Endothelial cell of umbilical vein (primary cell): ENCODE results near the gene CD2BP2. TPM values are rescaled to one million over a fixed set of nuclear protein-coding genes. Genes with fewer than 3 reads are reported as not detected.

Experiments used
- BruUV-seq: library from RNA; stranded (reverse); fragments of 400-500 nt; replicated peaks from 2 replicates; lab custom pipeline; 2021; lab: Mats Ljungman, UMichigan
- CTCF ChIA-PET: fragments of 300-600, 350-600 bp; sonication (Branson Sonifier 250); formaldehyde crosslinking; loops from one replicate; lab custom pipeline; 2021; ENCODE audit warnings: antibody characterized with exemption, inconsistent platforms; lab: Charles Lee
- POLR2A ChIA-PET: fragments of 300-600, 350-600 bp; sonication (Branson Sonifier 250); formaldehyde crosslinking; loops from one replicate; lab custom pipeline; 2021; ENCODE audit warnings: antibody characterized with exemption, inconsistent platforms; lab: Charles Lee
- DNase-seq: peaks from one replicate; pipeline ENCODE4 v3.0.0-alpha.2; 2011; ENCODE audit warnings: low read depth, low spot score
- FAIRE-seq: peaks from 2 replicates; lab custom pipeline; 2011; peaks lifted over from hg19 to GRCh38; lab: Jason Lieb, UNC
- H2AFZ ChIP-seq: 2 replicates; pipeline ENCODE4 v1.6.0; 2012; ENCODE audit warnings: low read depth, low read length, control low read depth, inconsistent platforms
- H3K27ac ChIP-seq: 2 replicates; pipeline ENCODE4 v1.5.1; 2011; ENCODE audit warnings: low read depth, mild to moderate bottlenecking, control low read depth, low read length, moderate library complexity; ENCODE audit not compliant: insufficient read depth
- H3K27me3 ChIP-seq, 2 experiments: 2 replicates each; pipeline versions ENCODE4 v1.6.0 to v1.6.1; 2011; ENCODE audit warnings: low read length in 2 of 2, mixed read lengths in 1 of 2; ENCODE audit not compliant: control insufficient read depth in 2 of 2, insufficient read depth in 2 of 2
- H3K36me3 ChIP-seq, 2 experiments: 2 replicates in 1 of 2; 3 replicates in 1 of 2; pipeline ENCODE4 v1.5.1; 2011; ENCODE audit warnings: low read length in 2 of 2, mild to moderate bottlenecking in 1 of 2, moderate library complexity in 1 of 2; ENCODE audit not compliant: control insufficient read depth in 2 of 2, insufficient read depth in 2 of 2; ENCODE audit errors: extremely low read depth in 1 of 2
- H3K4me1 ChIP-seq: 3 replicates; pipeline ENCODE4 v1.5.1; 2011; ENCODE audit warnings: mild to moderate bottlenecking, low read length; ENCODE audit not compliant: control insufficient read depth, insufficient read depth; ENCODE audit errors: extremely low read depth
- H3K4me2 ChIP-seq: 2 replicates; pipeline ENCODE4 v1.6.1; 2011; ENCODE audit warnings: low read length, control low read depth, mixed read lengths; ENCODE audit not compliant: insufficient read depth
- H3K4me3 ChIP-seq, 3 experiments: fragments of 200-600 bp in 1 of 3; sonication (generic), shearing (Covaris generic) in 1 of 3; replicated peaks in 1 of 3; 2 replicates each; pipeline ENCODE4 v1.5.1; 2011 to 2016; ENCODE audit warnings: control low read depth in 3 of 3, low read length in 3 of 3, mild to moderate bottlenecking in 2 of 3, inconsistent platforms in 1 of 3, low read depth in 1 of 3, moderate library complexity in 1 of 3; ENCODE audit not compliant: insufficient read depth in 1 of 3
- H3K79me2 ChIP-seq: 2 replicates; pipeline ENCODE4 v1.6.0; 2012; ENCODE audit warnings: low read length, inconsistent platforms; ENCODE audit not compliant: control insufficient read depth, insufficient read depth
- H3K9ac ChIP-seq: replicated peaks from 2 replicates; pipeline ENCODE3; 2011; ENCODE audit warnings: low read length, control low read depth; ENCODE audit not compliant: insufficient read depth; ENCODE audit errors: extremely low read depth
- H3K9me1 ChIP-seq: replicated peaks from 3 replicates; pipeline ENCODE4 v1.6.0; 2011; ENCODE audit warnings: mild to moderate bottlenecking, low read length; ENCODE audit not compliant: control insufficient read depth, insufficient read depth; ENCODE audit errors: extremely low read depth
- H3K9me3 ChIP-seq: replicated peaks from 2 replicates; pipeline ENCODE4 v1.5.1; 2012; ENCODE audit warnings: low read length, inconsistent platforms; ENCODE audit not compliant: control insufficient read depth, insufficient read depth
- H4K20me1 ChIP-seq: replicated peaks from 2 replicates; pipeline ENCODE3; 2011; ENCODE audit warnings: mild to moderate bottlenecking, low read length; ENCODE audit not compliant: control insufficient read depth, insufficient read depth; ENCODE audit errors: extremely low read depth
- CTCF ChIP-seq, 2 donors: IDR thresholded peaks; 1 replicate in 1 of 2; 2 replicates in 1 of 2; pipeline ENCODE4 v1.5.1; 2011; ENCODE audit warnings: low read length in 2 of 2, mild to moderate bottlenecking in 2 of 2, moderate library complexity in 2 of 2, control low read depth in 1 of 2, inconsistent platforms in 1 of 2, low read depth in 1 of 2; ENCODE audit not compliant: insufficient read depth in 1 of 2; ENCODE audit errors: extremely low read depth in 1 of 2
- EZH2 ChIP-seq: IDR thresholded peaks from 2 replicates; pipeline ENCODE4 v1.6.1; 2012; ENCODE audit warnings: borderline replicate concordance, low read depth, mild to moderate bottlenecking, moderate library complexity, low read length, inconsistent platforms; ENCODE audit not compliant: severe bottlenecking
- FOS ChIP-seq: IDR thresholded peaks from 2 replicates; pipeline ENCODE4 v1.6.1; 2011; ENCODE audit warnings: mild to moderate bottlenecking, low read length, moderate library complexity, borderline replicate concordance; ENCODE audit not compliant: insufficient read depth
- GATA2 ChIP-seq: IDR thresholded peaks from 2 replicates; pipeline ENCODE4 v1.7.0; 2011; ENCODE audit warnings: low read depth, mild to moderate bottlenecking, moderate library complexity, mixed read lengths, low read length; ENCODE audit not compliant: insufficient read length, insufficient read depth
- JUN ChIP-seq: IDR thresholded peaks from 2 replicates; pipeline ENCODE4 v1.6.1; 2011; ENCODE audit warnings: borderline replicate concordance, low read depth; ENCODE audit not compliant: insufficient read length, insufficient read depth
- MYC ChIP-seq: IDR thresholded peaks from one replicate; pipeline ENCODE4 v1.6.1; 2011; ENCODE audit warnings: mild to moderate bottlenecking, low read depth, low read length
- POLR2A ChIP-seq: IDR thresholded peaks from 2 replicates; pipeline ENCODE4 v1.6.1; 2012; ENCODE audit warnings: low read depth, mild to moderate bottlenecking, control low read depth, low read length
- POLR2AphosphoS5 ChIP-seq: IDR thresholded peaks from 2 replicates; pipeline ENCODE4 v1.6.1; 2012; ENCODE audit warnings: low read depth, mild to moderate bottlenecking, control low read depth, low read length, moderate library complexity; ENCODE audit not compliant: insufficient read depth
- dilution Hi-C: fragments of 300-500 bp; cut with MboI; formaldehyde crosslinking; loops from one replicate; pipeline ENCODE4 v1.15.0; 2019; ENCODE audit warnings: low sequenced_read_pairs; ENCODE audit not compliant: extremely low pct_ligation_motif_present
- intact Hi-C: fragments of 100-400 bp; cut with micrococcal nuclease; formaldehyde crosslinking; loops from one replicate; pipeline ENCODE4 v1.10.0; 2022
- polyA plus RNA-seq, 4 experiments: library from polyadenylated mRNA; depleted of rRNA in 3 of 4; stranded (reverse) in 3 of 4; unstranded in 1 of 4; fragments of >200 nt; gene quantifications; 2 replicates each; pipeline versions ENCODE4 v1.2.1 to v1.2.3, GENCODE V29; 2011 to 2012; ENCODE audit warnings: missing spikeins in 1 of 4
- total RNA-seq: library from RNA; stranded (reverse); gene quantifications from 2 replicates; pipeline ENCODE4 v1.2.3, GENCODE V29; 2021
- TF ChIP-seq, protein P1 (sequence below): IDR thresholded peaks from 2 replicates; pipeline ENCODE4 v1.6.1; 2011; ENCODE audit not compliant: insufficient read depth, insufficient read length

CD2BP2 gene
- total and polyA plus RNA-seq, 2 donors (not counting 3 experiments of a cell fraction or from before 2014, with no cell fraction given) = 47.2 to 75.7 TPM

DNA sequence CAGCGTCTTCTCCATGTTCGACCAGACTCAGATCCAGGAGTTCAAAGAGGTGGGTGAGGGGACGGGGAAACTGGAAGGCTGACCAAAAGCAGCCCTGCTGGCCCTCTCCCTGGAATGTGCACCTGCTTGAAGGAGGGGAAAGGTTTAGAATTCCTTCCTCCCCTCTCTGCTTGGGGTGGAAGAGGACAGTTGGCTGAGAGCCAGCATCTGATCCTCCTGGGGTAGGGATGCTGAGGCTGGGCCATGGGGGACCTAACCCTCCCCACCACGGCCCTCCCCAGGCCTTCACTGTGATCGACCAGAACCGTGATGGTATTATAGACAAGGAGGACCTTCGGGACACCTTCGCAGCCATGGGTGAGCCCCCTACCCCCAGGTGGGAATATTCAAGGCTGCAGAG lies 20.8 kb upstream of the CD2BP2 start:
- ChIA-PET CTCF (no interaction called here), POLR2A (interaction anchor here (0.7 kb wide), 1 partner anchor 19 kb away, joined by 5 read pairs; no protein-coding TSS in a partner anchor)
- no peak for DNase-seq
- no peaks in the 10 kb centered on the region for H3K36me3 ChIP-seq
- no peaks in the 10 kb centered on the region for H3K9me1 ChIP-seq
- TF ChIP-seq EZH2 = no peak
- TF ChIP-seq, protein P1, sequence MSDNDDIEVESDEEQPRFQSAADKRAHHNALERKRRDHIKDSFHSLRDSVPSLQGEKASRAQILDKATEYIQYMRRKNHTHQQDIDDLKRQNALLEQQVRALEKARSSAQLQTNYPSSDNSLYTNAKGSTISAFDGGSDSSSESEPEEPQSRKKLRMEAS = no peak
- no peak for TF ChIP-seq GATA2
- no peak for TF ChIP-seq JUN
- TF ChIP-seq MYC = no peak
- TF ChIP-seq POLR2A = no peak
- TF ChIP-seq CTCF (IDR thresholded peaks at IDR 0.05; ENCODE audit: extremely low read depth in 1 of 2, insufficient read depth in 1 of 2, low read depth in 1 of 2, low read length in 2 of 2) = no peak
- TF ChIP-seq FOS = no peak
- no peak for TF ChIP-seq POLR2AphosphoS5
- no peaks in the 10 kb centered on the region for H4K20me1 ChIP-seq
- peaks cover 16% of the 10 kb centered on the region for H3K4me1 ChIP-seq
- no peak overlapping the region for H2AFZ ChIP-seq
- no peak for FAIRE-seq
- H3K4me2 ChIP-seq = no peak overlapping the region
- H3K9ac ChIP-seq = no peak overlapping the region
- dilution Hi-C loops (no loop called here), intact Hi-C loops (no loop called here)
- H3K27ac ChIP-seq = no peak overlapping the region
- no peaks in the 10 kb centered on the region for H3K9me3 ChIP-seq
- H3K4me3 ChIP-seq = no peak overlapping the region
- H3K27me3 ChIP-seq = no peaks in the 10 kb centered on the region
- no peaks in the 10 kb centered on the region for H3K79me2 ChIP-seq
- BruUV-seq = no TSS peak
